ENCODE results near the gene TFCP2L1. TPM values are rescaled to one million over a fixed set of nuclear protein-coding genes. Genes with fewer than 3 reads are reported as not detected.

Gene TFCP2L1
- total RNA-seq, 1 experiment from 2014 or later: 18.4 TPM

DNA sequence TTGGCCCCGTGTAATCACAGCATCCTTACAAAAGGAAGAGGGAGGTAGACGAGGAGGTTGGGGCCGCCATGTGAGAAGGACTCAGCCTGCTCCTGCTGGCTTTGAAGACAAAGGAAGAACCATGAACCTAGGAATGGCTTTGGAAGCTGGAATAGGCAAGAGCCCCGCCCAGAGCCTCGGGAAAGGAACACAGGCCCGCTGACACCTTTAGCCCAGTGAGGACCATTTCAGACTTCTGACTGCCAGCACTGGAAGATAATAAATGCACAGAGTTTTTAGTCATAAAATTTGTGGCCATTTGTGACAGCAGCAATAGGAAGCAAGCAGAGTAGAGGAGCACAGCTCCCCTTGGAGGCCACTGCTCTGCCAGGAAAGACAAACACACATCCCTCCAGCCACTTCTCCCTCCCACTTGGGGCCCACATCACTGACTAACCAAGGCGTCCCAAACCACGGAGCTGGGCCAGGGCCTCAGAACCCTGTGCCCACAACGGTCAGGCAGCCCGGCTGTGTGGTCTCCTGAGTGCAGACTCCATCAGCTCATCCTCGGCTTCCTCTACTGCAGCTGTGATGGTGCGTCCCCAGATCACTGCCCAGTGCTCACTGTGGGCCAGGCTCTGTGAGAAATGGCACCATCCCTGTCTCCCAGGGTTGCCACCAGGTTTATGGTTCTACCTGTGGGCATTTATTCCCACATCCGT, 39.7 kb downstream of the TFCP2L1 start:
- peak overlapping the region; percentile 67 for H3K27ac Mint-ChIP-seq (ENCODE audit: unreplicated experiment)
- H3K4me1 ChIP-seq: no peaks in the 10 kb centered on the region
- ChIA-PET POLR2A (no interaction called here), CTCF (interaction anchor here (0.6 to 0.8 kb wide), 2 partner anchors 117 to 491 kb away, joined by 3 read pairs; partner anchors contain the start of gene NIFK)
- BruUV-seq (replicated peaks): no TSS peak
- no peaks in the 10 kb centered on the region for H3K27me3 ChIP-seq (replicated peaks; ENCODE audit: control insufficient read depth, insufficient read depth, low read length)
- no peaks in the 10 kb centered on the region for H3K27me3 Mint-ChIP-seq (ENCODE audit: insufficient read depth, unreplicated experiment)
- H3K36me3 Mint-ChIP-seq (ENCODE audit: insufficient read depth, unreplicated experiment): peaks cover 8% of the 10 kb centered on the region
- DNase-seq: peak in 1 of 2 experiments; percentile 17
- no peaks in the 10 kb centered on the region for H3K36me3 ChIP-seq (ENCODE audit: control insufficient read depth, insufficient read depth, low read length)
- no peak overlapping the region for H3K4me3 ChIP-seq (ENCODE audit: low read depth, low read length)
- intact Hi-C loops (cut with micrococcal nuclease; ENCODE audit: unreplicated experiment): no loop called here
- H3K9me3 Mint-ChIP-seq (ENCODE audit: unreplicated experiment): no peaks in the 10 kb centered on the region
- H3K4me3 Mint-ChIP-seq (ENCODE audit: unreplicated experiment): no peak overlapping the region
- H3K9me3 ChIP-seq: no peaks in the 10 kb centered on the region
- no peaks in the 10 kb centered on the region for H3K4me1 Mint-ChIP-seq (ENCODE audit: low read depth, unreplicated experiment)
- TF ChIP-seq, protein P1, sequence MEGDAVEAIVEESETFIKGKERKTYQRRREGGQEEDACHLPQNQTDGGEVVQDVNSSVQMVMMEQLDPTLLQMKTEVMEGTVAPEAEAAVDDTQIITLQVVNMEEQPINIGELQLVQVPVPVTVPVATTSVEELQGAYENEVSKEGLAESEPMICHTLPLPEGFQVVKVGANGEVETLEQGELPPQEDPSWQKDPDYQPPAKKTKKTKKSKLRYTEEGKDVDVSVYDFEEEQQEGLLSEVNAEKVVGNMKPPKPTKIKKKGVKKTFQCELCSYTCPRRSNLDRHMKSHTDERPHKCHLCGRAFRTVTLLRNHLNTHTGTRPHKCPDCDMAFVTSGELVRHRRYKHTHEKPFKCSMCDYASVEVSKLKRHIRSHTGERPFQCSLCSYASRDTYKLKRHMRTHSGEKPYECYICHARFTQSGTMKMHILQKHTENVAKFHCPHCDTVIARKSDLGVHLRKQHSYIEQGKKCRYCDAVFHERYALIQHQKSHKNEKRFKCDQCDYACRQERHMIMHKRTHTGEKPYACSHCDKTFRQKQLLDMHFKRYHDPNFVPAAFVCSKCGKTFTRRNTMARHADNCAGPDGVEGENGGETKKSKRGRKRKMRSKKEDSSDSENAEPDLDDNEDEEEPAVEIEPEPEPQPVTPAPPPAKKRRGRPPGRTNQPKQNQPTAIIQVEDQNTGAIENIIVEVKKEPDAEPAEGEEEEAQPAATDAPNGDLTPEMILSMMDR (IDR thresholded peaks at IDR 0.05; ENCODE audit: insufficient read depth in 1 of 2, low read depth in 1 of 2, low read length in 1 of 2, severe bottlenecking in 1 of 2, unreplicated experiment in 1 of 2): no peak

DNA sequence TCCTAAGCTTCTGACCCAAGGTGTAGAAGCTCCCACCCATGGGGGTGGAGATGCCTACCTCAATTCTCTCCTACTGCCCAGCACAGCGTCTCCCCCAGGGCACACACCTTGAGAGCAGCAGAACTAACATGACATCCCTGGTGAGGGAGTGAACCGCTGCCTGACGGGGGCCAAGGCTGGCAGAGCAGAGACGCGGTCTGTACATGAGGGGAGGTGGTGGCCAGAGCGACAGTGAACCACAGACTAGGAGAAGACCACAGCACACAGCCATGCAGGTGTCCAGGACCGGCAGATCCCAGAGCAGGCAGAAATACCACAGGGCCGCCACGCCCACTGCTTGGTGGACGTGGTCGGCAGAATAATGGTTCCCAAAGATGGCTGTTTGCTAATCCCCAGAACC, 40.4 kb downstream of the TFCP2L1 start:
- no peaks in the 10 kb centered on the region for H3K36me3 ChIP-seq (ENCODE audit: control insufficient read depth, insufficient read depth, low read length)
- intact Hi-C loops (cut with micrococcal nuclease; ENCODE audit: unreplicated experiment): no loop called here
- Mint-ChIP-seq H3K36me3 (ENCODE audit: insufficient read depth, unreplicated experiment) (peaks cover 10% of the 10 kb centered on the region), H3K4me3 (ENCODE audit: unreplicated experiment) (no peak overlapping the region), H3K27me3 (ENCODE audit: insufficient read depth, unreplicated experiment) (no peaks in the 10 kb centered on the region), H3K9me3 (ENCODE audit: unreplicated experiment) (no peaks in the 10 kb centered on the region), H3K4me1 (ENCODE audit: low read depth, unreplicated experiment) (no peaks in the 10 kb centered on the region), H3K27ac (ENCODE audit: unreplicated experiment) (peak overlapping the region; percentile 23)
- no peaks in the 10 kb centered on the region for H3K27me3 ChIP-seq (replicated peaks; ENCODE audit: control insufficient read depth, insufficient read depth, low read length)
- no peaks in the 10 kb centered on the region for H3K9me3 ChIP-seq
- no peak overlapping the region for H3K4me3 ChIP-seq (ENCODE audit: low read depth, low read length)
- CTCF ChIA-PET: interaction anchor here (0.8 kb wide), 1 partner anchor 116 kb away, joined by 3 read pairs; no protein-coding TSS in a partner anchor
- no peaks in the 10 kb centered on the region for H3K4me1 ChIP-seq
- DNase-seq: no peak
- TF ChIP-seq, protein P1 (IDR thresholded peaks at IDR 0.05; ENCODE audit: insufficient read depth in 1 of 2, low read depth in 1 of 2, low read length in 1 of 2, severe bottlenecking in 1 of 2, unreplicated experiment in 1 of 2): no peak
- no TSS peak for BruUV-seq (replicated peaks)
- POLR2A ChIA-PET: no interaction called here

DNA sequence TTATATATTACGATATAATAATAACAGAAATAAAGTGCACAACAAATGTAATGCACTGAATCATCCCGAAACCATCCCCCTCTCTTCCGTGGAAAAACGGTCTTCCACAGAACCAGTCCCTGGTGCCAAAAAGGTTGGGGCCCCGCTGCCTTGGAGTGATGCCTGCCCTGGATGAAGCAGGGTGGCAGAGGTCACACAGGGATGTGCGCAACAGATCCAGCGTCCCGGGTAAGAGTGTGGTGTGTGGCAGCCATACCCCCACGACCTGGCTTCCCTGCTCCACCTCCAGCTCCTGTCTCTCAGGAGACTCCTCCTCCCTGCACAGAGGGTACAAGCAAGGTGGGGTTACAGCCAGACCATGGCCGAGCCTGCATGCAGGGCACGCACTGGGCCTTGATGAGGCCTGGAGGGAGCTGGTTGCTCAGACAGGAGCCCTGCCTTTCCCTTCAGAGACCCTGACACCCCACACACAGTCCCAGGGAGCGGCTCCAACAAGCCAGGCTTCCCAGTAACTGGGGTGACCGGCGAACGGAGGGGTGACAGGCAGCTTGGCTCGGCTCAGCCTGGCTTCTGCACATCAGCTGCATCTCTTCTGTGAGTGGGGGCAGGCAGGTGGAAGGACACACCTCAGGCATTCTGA, 41.1 kb downstream of the TFCP2L1 start:
- ChIA-PET POLR2A (no interaction called here), CTCF (interaction anchor here (0.5 kb wide), 1 partner anchor 1565 kb away, joined by 3 read pairs; the partner anchor contains the start of gene TMEM177)
- Mint-ChIP-seq H3K27me3 (ENCODE audit: insufficient read depth, unreplicated experiment) (no peaks in the 10 kb centered on the region), H3K27ac (ENCODE audit: unreplicated experiment) (peak overlapping the region; percentile 23), H3K4me1 (ENCODE audit: low read depth, unreplicated experiment) (no peaks in the 10 kb centered on the region), H3K36me3 (ENCODE audit: insufficient read depth, unreplicated experiment) (peaks cover 10% of the 10 kb centered on the region), H3K9me3 (ENCODE audit: unreplicated experiment) (no peaks in the 10 kb centered on the region), H3K4me3 (ENCODE audit: unreplicated experiment) (no peak overlapping the region)
- intact Hi-C loops (cut with micrococcal nuclease; ENCODE audit: unreplicated experiment): no loop called here
- H3K4me1 ChIP-seq: no peaks in the 10 kb centered on the region
- TF ChIP-seq, protein P1 (IDR thresholded peaks at IDR 0.05; ENCODE audit: insufficient read depth in 1 of 2, low read depth in 1 of 2, low read length in 1 of 2, severe bottlenecking in 1 of 2, unreplicated experiment in 1 of 2): no peak
- no peaks in the 10 kb centered on the region for H3K36me3 ChIP-seq (ENCODE audit: control insufficient read depth, insufficient read depth, low read length)
- no peaks in the 10 kb centered on the region for H3K27me3 ChIP-seq (replicated peaks; ENCODE audit: control insufficient read depth, insufficient read depth, low read length)
- DNase-seq: no peak
- no peak overlapping the region for H3K4me3 ChIP-seq (ENCODE audit: low read depth, low read length)
- BruUV-seq (replicated peaks): no TSS peak
- H3K9me3 ChIP-seq: no peaks in the 10 kb centered on the region

Data from Caco-2 (cell line).